Parathyroid adenoma (tissue), 2 donors: ENCODE measurements around the gene SMCHD1.
A peak's percentile ranks its signal among the peaks of the same experiment; 100 is the strongest.
"Not testable (repeated sequence)": the region's sequence is repeated elsewhere in the genome, so short reads cannot be mapped to it uniquely, and the experiment has no call there.

Experiments used
- H2AFZ ChIP-seq: fragments of 300-600 bp; sonication (generic); one replicate; pipeline ENCODE4 v1.7.0; 2017; ENCODE audit warnings: antibody characterized with exemption, mild to moderate bottlenecking
- H3K27ac ChIP-seq: fragments of 300-600 bp; sonication (generic); one replicate; pipeline ENCODE4 v1.7.0; 2017
- H3K27me3 ChIP-seq: fragments of 300-600 bp; sonication (generic); one replicate; pipeline ENCODE4 v1.7.0; 2017; ENCODE audit warnings: low read length; ENCODE audit not compliant: control insufficient read depth, insufficient read depth
- H3K36me3 ChIP-seq: fragments of 300-600 bp; sonication (generic); one replicate; pipeline ENCODE4 v1.7.0; 2017; ENCODE audit warnings: low read length; ENCODE audit not compliant: control insufficient read depth, insufficient read depth
- H3K4me1 ChIP-seq: fragments of 300-600 bp; sonication (generic); one replicate; pipeline ENCODE4 v1.7.0; 2017; ENCODE audit warnings: control low read depth
- H3K4me2 ChIP-seq: fragments of 300-600 bp; sonication (generic); one replicate; pipeline ENCODE4 v1.7.0; 2017; ENCODE audit warnings: low read length
- H3K4me3 ChIP-seq: fragments of 300-600 bp; sonication (generic); one replicate; pipeline ENCODE4 v1.7.0; 2017; ENCODE audit warnings: low read depth, low read length
- H3K79me2 ChIP-seq: fragments of 300-600 bp; sonication (generic); one replicate; pipeline ENCODE4 v1.7.0; 2017; ENCODE audit warnings: control low read depth
- H3K9ac ChIP-seq: fragments of 300-600 bp; sonication (generic); one replicate; pipeline ENCODE4 v1.7.0; 2017; ENCODE audit warnings: mild to moderate bottlenecking
- H3K9me3 ChIP-seq: fragments of 300-600 bp; sonication (generic); one replicate; pipeline ENCODE4 v1.7.0; 2017; ENCODE audit warnings: low read length; ENCODE audit not compliant: control insufficient read depth
- TF ChIP-seq, protein P1 (sequence below): fragments of 300-600 bp; sonication (generic); IDR thresholded peaks from one replicate; pipeline ENCODE4 v1.7.0; 2017; ENCODE audit warnings: antibody characterized with exemption, mild to moderate bottlenecking
- donor health status: primary hyperparathyroidism.

The SMCHD1 gene

GRCh38 chr18:2794159-2794558 is 138.6 kb downstream of the SMCHD1 start:
- H3K4me1 ChIP-seq = no peaks in the 10 kb centered on the region
- H3K4me2 ChIP-seq = no peak overlapping the region
- H3K79me2 ChIP-seq = no peaks in the 10 kb centered on the region
- no peak overlapping the region for H2AFZ ChIP-seq
- H3K4me3 ChIP-seq = no peak overlapping the region
- H3K9me3 ChIP-seq = no peaks in the 10 kb centered on the region
- H3K36me3 ChIP-seq = no peaks in the 10 kb centered on the region
- TF ChIP-seq, protein P1, sequence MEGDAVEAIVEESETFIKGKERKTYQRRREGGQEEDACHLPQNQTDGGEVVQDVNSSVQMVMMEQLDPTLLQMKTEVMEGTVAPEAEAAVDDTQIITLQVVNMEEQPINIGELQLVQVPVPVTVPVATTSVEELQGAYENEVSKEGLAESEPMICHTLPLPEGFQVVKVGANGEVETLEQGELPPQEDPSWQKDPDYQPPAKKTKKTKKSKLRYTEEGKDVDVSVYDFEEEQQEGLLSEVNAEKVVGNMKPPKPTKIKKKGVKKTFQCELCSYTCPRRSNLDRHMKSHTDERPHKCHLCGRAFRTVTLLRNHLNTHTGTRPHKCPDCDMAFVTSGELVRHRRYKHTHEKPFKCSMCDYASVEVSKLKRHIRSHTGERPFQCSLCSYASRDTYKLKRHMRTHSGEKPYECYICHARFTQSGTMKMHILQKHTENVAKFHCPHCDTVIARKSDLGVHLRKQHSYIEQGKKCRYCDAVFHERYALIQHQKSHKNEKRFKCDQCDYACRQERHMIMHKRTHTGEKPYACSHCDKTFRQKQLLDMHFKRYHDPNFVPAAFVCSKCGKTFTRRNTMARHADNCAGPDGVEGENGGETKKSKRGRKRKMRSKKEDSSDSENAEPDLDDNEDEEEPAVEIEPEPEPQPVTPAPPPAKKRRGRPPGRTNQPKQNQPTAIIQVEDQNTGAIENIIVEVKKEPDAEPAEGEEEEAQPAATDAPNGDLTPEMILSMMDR = no peak
- no peak overlapping the region for H3K9ac ChIP-seq
- no peak overlapping the region for H3K27ac ChIP-seq
- no peaks in the 10 kb centered on the region for H3K27me3 ChIP-seq

GRCh38 chr18:2797951-2798350 is 142.4 kb downstream of the SMCHD1 start:
- Histone ChIP-seq H3K36me3 (no peaks in the 10 kb centered on the region), H3K79me2 (no peaks in the 10 kb centered on the region), H2AFZ (no peak overlapping the region), H3K4me3 (no peak overlapping the region), H3K9ac (no peak overlapping the region), H3K9me3 (no peaks in the 10 kb centered on the region), H3K4me2 (no peak overlapping the region), H3K27ac (no peak overlapping the region), H3K4me1 (no peaks in the 10 kb centered on the region), H3K27me3 (no peaks in the 10 kb centered on the region)
- TF ChIP-seq, protein P1 = no peak

DNA sequence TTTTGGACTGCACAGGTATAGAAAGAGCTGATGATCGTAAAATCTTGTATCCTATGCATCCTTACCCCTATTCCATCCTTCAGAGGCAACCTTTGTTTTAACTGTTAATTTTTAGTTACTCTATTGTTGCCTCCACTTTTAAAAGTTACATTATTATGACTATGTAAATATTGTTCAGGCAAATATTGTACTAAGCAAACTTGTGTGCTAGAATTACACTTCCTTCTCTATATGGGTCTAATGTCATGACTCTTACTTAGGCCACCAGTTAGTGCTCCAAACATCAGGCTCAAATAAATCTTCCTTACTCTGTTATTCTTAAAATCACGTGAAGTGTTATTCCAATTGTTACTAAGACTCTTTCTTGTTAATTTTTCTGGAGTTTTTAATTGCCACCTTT is 143.8 kb downstream of the SMCHD1 start:
- H3K4me2 ChIP-seq = no peak overlapping the region
- H3K27me3 ChIP-seq = no peaks in the 10 kb centered on the region
- no peaks in the 10 kb centered on the region for H3K4me1 ChIP-seq
- no peaks in the 10 kb centered on the region for H3K79me2 ChIP-seq
- no peaks in the 10 kb centered on the region for H3K9me3 ChIP-seq
- H3K9ac ChIP-seq = no peak overlapping the region
- H2AFZ ChIP-seq = no peak overlapping the region
- no peak overlapping the region for H3K4me3 ChIP-seq
- TF ChIP-seq, protein P1 = no peak
- H3K36me3 ChIP-seq = no peaks in the 10 kb centered on the region
- H3K27ac ChIP-seq = no peak overlapping the region

DNA sequence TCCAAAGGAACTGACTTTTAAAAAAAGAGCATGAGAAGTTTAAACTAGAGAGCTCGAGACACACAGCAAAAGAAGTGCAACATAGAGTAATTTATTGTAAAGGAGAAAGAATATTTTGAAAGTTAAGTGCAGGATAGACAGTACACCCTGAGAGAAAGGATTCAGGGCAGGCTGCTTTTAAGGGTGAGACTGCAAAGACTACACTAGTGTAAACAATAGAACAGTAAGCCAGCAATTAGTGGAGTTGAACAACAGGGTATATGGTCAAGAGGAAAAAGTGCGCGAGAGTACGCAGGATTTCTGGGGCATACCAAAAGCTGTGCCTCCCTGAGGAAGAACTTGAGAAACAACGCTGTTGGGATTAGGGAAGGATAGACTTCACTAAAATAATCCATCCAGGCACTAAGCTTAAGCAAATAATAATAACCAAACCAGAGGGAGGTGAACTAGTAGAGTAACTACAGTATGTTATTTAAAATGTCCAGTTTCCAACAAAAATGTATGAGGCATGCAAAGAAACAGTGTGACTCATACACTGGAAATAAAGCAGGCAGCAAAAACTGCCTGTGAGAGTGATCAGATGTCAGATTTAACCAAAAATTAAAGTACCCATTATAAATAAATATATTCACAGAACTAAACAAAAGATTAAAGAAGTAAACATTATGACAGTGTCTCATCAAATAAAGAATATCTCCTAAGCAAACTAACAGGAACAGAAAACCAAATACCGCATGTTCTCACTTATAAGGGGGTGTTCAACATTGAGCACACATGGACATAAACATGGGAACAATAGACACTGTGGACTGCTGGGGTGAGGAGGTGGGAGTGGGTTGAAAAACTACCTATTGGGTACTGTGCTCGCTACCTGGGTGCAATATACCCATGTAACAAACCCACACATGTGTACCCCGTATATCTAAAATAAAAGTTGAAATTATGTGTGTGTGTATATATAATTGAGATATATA is 150.7 kb downstream of the SMCHD1 start:
- Histone ChIP-seq H3K4me1 (peaks cover 12% of the 10 kb centered on the region), H3K36me3 (no peaks in the 10 kb centered on the region), H3K79me2 (no peaks in the 10 kb centered on the region), H2AFZ (no peak overlapping the region), H3K4me3 (no peak overlapping the region), H3K4me2 (no peak overlapping the region), H3K9me3 (no peaks in the 10 kb centered on the region), H3K27ac (peak overlapping the region; percentile 46), H3K27me3 (no peaks in the 10 kb centered on the region), H3K9ac (no peak overlapping the region)
- TF ChIP-seq, protein P1 = no peak

- H3K4me2 ChIP-seq, H3K79me2 ChIP-seq, H3K4me3 ChIP-seq, H3K9me3 ChIP-seq, H3K36me3 ChIP-seq, H3K27ac ChIP-seq, H3K27me3 ChIP-seq, H3K9ac ChIP-seq, H2AFZ ChIP-seq: not testable (repeated sequence)
- peaks cover 12% of the 10 kb centered on the region for H3K4me1 ChIP-seq
Measured at GRCh38 chr18:2808640-2809039, 153.1 kb downstream of the SMCHD1 start.

GRCh38 chr18:2809666-2810183 is 154.2 kb downstream of the SMCHD1 start:
- H3K9me3 ChIP-seq, H3K36me3 ChIP-seq, H3K4me2 ChIP-seq, H3K27ac ChIP-seq, H3K27me3 ChIP-seq, H2AFZ ChIP-seq, H3K4me3 ChIP-seq, H3K9ac ChIP-seq, H3K79me2 ChIP-seq: not testable (repeated sequence)
- H3K4me1 ChIP-seq = peaks cover 12% of the 10 kb centered on the region
